HG02970 (cell line): ENCODE data around the gene OR51G1.

Source experiments
- ATAC-seq: cut with Tn5 transposase; IDR thresholded peaks from one replicate; pipeline ENCODE4 v1.9.1; 2021; ENCODE audit warnings: mild to moderate bottlenecking, moderate library complexity, moderate number of reproducible peaks; ENCODE audit not compliant: unreplicated experiment, low FRiP score

OR51G1 gene

GRCh38 chr11:4881188-4881587 is 43.0 kb downstream of the OR51G1 start:
- ATAC-seq = no peak
